K562 (cell line): ENCODE results near the gene TMEM123. TPM values are rescaled to one million over a fixed set of nuclear protein-coding genes. Genes with fewer than 3 reads are reported as not detected.

ENCODE experiments used
- ARHGAP35 ChIP-seq: fragments of 450-650 bp; IDR thresholded peaks from 2 replicates; pipeline ENCODE4 v1.6.1; 2018; ENCODE audit not compliant: partially characterized antibody
- ATF7 ChIP-seq: fragments of 450-650 bp; IDR thresholded peaks from 2 replicates; pipeline ENCODE4 v1.7.1; 2014; ENCODE audit warnings: mild to moderate bottlenecking, moderate library complexity
- BCL6 ChIP-seq: fragments of 250-450 bp; sonication (Bioruptor Pico); IDR thresholded peaks from 2 replicates; pipeline ENCODE4 v1.4.0; 2020
- BRD9 ChIP-seq: fragments of 450-650 bp; IDR thresholded peaks from 2 replicates; pipeline ENCODE4 v1.6.1; 2018; ENCODE audit warnings: low read depth; ENCODE audit not compliant: partially characterized antibody
- ETS1 ChIP-seq: conservative IDR thresholded peaks from 2 replicates; pipeline ENCODE4 v1.6.1; 2011; ENCODE audit warnings: low read depth, mild to moderate bottlenecking, low read length; ENCODE audit not compliant: control insufficient read depth
- FOXA3 ChIP-seq, 2 experiments: fragments of 450-650 bp in 1 of 2; sonication (generic) in 1 of 2; formaldehyde crosslinking; IDR thresholded peaks in 1 of 2; conservative IDR thresholded peaks in 1 of 2; 2 replicates each; pipeline versions ENCODE4 v1.4.0 to v1.8.0; 2020 to 2022; ENCODE audit warnings: mild to moderate bottlenecking in 2 of 2, missing genetic modification reagents in 1 of 2
- FOXK1 ChIP-seq: sonication (generic); formaldehyde crosslinking; IDR thresholded peaks from 2 replicates; pipeline ENCODE4 v1.8.0; 2022; ENCODE audit warnings: missing genetic modification reagents, mild to moderate bottlenecking, borderline replicate concordance
- GTF2E2 ChIP-seq: fragments of 200-800 bp; sonication (Bioruptor generic); IDR thresholded peaks from 2 replicates; pipeline ENCODE4 v1.6.1; 2016; ENCODE audit warnings: missing genetic modification characterization, missing compliant biosample characterization
- NBN ChIP-seq: fragments of 450-650 bp; IDR thresholded peaks from 2 replicates; pipeline ENCODE4 v1.6.1; 2016; ENCODE audit warnings: low read depth, mild to moderate bottlenecking
- NCOA4 ChIP-seq: fragments of 450-650 bp; IDR thresholded peaks from 2 replicates; pipeline ENCODE4 v1.6.1; 2018; ENCODE audit warnings: mild to moderate bottlenecking; ENCODE audit not compliant: partially characterized antibody
- NR2F6 ChIP-seq: fragments of 450-650 bp; formaldehyde crosslinking; IDR thresholded peaks from 2 replicates; pipeline ENCODE4 v1.4.0; 2020; ENCODE audit warnings: mild to moderate bottlenecking
- PYGO2 ChIP-seq: fragments of 450-650 bp; IDR thresholded peaks from 2 replicates; pipeline ENCODE4 v1.6.1; 2016; ENCODE audit warnings: mild to moderate bottlenecking, missing genetic modification characterization, moderate library complexity, missing compliant biosample characterization
- REST ChIP-seq, 2 experiments: fragments of 450-650 bp; formaldehyde crosslinking in 1 of 2; IDR thresholded peaks; 2 replicates each; pipeline versions ENCODE4 v1.4.0 to v1.6.1; 2014 to 2020; ENCODE audit warnings: mild to moderate bottlenecking in 2 of 2, borderline replicate concordance in 1 of 2, low read depth in 1 of 2
- TCF7 ChIP-seq: sonication (generic); IDR thresholded peaks from 2 replicates; pipeline ENCODE4 v1.6.1; 2016; ENCODE audit warnings: antibody characterized with exemption, borderline replicate concordance
- TFE3 ChIP-seq: fragments of 450-650 bp; formaldehyde crosslinking; IDR thresholded peaks from 2 replicates; pipeline ENCODE4 v1.4.0; 2020; ENCODE audit warnings: mild to moderate bottlenecking, mixed read lengths
- ZFP1 ChIP-seq: fragments of 450-650 bp; formaldehyde crosslinking; IDR thresholded peaks from 2 replicates; pipeline ENCODE4 v1.4.0; 2020; ENCODE audit warnings: mild to moderate bottlenecking, mixed read lengths
- ZNF174 ChIP-seq: fragments of 250-450 bp; sonication (Bioruptor Pico); IDR thresholded peaks from 2 replicates; pipeline ENCODE4 v1.4.0; 2020; ENCODE audit warnings: mild to moderate bottlenecking
- ZNF324 ChIP-seq: fragments of 250-450 bp; sonication (Bioruptor Pico); IDR thresholded peaks from 2 replicates; pipeline ENCODE4 v1.4.0; 2020; ENCODE audit warnings: mild to moderate bottlenecking
- polyA plus RNA-seq, 8 experiments: library from polyadenylated mRNA; depleted of rRNA in 4 of 8; stranded (reverse) in 5 of 8; unstranded in 3 of 8; fragments of >200 nt; fragmentation: Nextera tagmentation in 2 of 8; fragmentation: Illumina TruSeq in 1 of 8; extraction: Ambion mirVana in 2 of 8; extraction: Trizol in 1 of 8; gene quantifications; 2 replicates each; pipeline versions ENCODE4 v1.2.1 to v1.2.3, GENCODE V29; 2011 to 2014; ENCODE audit warnings: inconsistent platforms in 1 of 8, missing spikeins in 1 of 8
- total RNA-seq, 7 experiments: library from RNA; depleted of rRNA in 6 of 7; stranded (reverse); fragments of >200 nt in 6 of 7; fragmentation: Illumina TruSeq in 2 of 7; extraction: Trizol in 2 of 7; gene quantifications; 2 replicates each; pipeline versions ENCODE4 v1.2.1 to v1.2.3, GENCODE V29; 2011 to 2021; ENCODE audit warnings: low replicate concordance in 1 of 7

The TMEM123 gene
- total and polyA plus RNA-seq, 9 of the 15 experiments (the other 6 are each of a cell fraction or from before 2014, with no cell fraction given): 19.8 to 344 (median 82.4) TPM

- TF ChIP-seq PYGO2 (tag): no peak
- no peak for TF ChIP-seq ETS1
- no peak for TF ChIP-seq ZNF174 (CRISPR knock-in tag)
- TF ChIP-seq TCF7: no peak
- TF ChIP-seq BRD9: peak; percentile 42
- no peak for TF ChIP-seq ZFP1 (CRISPR knock-in tag)
- TF ChIP-seq ATF7: peak; percentile 99
- TF ChIP-seq NBN: peak; percentile 85; the same call in 1 of the 2 replicates
- no peak for TF ChIP-seq ARHGAP35
- TF ChIP-seq TFE3 (CRISPR knock-in tag): 0 out of 2 replicates have a peak, but pooled peaks have one; percentile 11
- no peak for TF ChIP-seq ZNF324
- peak; percentile 47 for TF ChIP-seq REST (IDR thresholded peaks at IDR 0.05; ENCODE audit: borderline replicate concordance)
- TF ChIP-seq REST (CRISPR knock-in tag; IDR thresholded peaks at IDR 0.05; ENCODE audit: low read depth): no peak
- TF ChIP-seq FOXK1: no peak
- no peak for TF ChIP-seq BCL6 (CRISPR knock-in tag)
- peak in 1 of 2 experiments; percentile 65; a peak in 1 of 4 replicates for TF ChIP-seq FOXA3 (CRISPR knock-in tag; conservative IDR thresholded peaks at IDR 0.05 in 1 of 2, IDR thresholded peaks at IDR 0.05 in 1 of 2)
- no peak for TF ChIP-seq GTF2E2
- 0 out of 2 replicates have a peak, but pooled peaks have one; percentile 26 for TF ChIP-seq NR2F6 (CRISPR knock-in tag)
- no peak for TF ChIP-seq NCOA4
Measured at GRCh38 chr11:102346748-102347461, 105.7 kb downstream of the TMEM123 start, which contains the start of gene BIRC2 (continued).
